H1 (cell line): ENCODE results near the gene SPINT1. TPM values are rescaled to one million over a fixed set of nuclear protein-coding genes. Genes with fewer than 3 reads are reported as not detected.

Source experiments
- CTCF ChIA-PET: fragments of 300-600 bp; sonication (Branson Sonifier 250); formaldehyde crosslinking; loops from one replicate; lab custom pipeline; 2021; ENCODE audit not compliant: partially characterized antibody; lab: Charles Lee
- POLR2A ChIA-PET: fragments of 300-600 bp; sonication (Branson Sonifier 250); formaldehyde crosslinking; loops from one replicate; lab custom pipeline; 2021; ENCODE audit warnings: inconsistent platforms; ENCODE audit not compliant: partially characterized antibody; lab: Charles Lee
- DNase-seq, 2 experiments: peaks; one replicate each; pipeline versions ENCODE4 v3.0.0 to v3.0.0-alpha.2; 2010 to 2022; ENCODE audit warnings: low spot score in 2 of 2, low read depth in 1 of 2, mixed read lengths in 1 of 2
- FAIRE-seq: peaks from 2 replicates; lab custom pipeline; 2011; peaks lifted over from hg19 to GRCh38; lab: Jason Lieb, UNC
- H2AFZ ChIP-seq: 2 replicates; pipeline ENCODE4 v1.8.1; 2012; ENCODE audit warnings: low read length, inconsistent platforms
- H2AK5ac ChIP-seq: 2 replicates; pipeline ENCODE4 v1.6.1; 2013; ENCODE audit warnings: low read depth, low read length
- H2BK120ac ChIP-seq: replicated peaks from 2 replicates; pipeline ENCODE3; 2013; ENCODE audit warnings: low read depth, low read length, inconsistent platforms
- H2BK12ac ChIP-seq: 2 replicates; pipeline ENCODE4 v1.6.1; 2013; ENCODE audit warnings: low read depth, low read length
- H2BK15ac ChIP-seq: 2 replicates; pipeline ENCODE4 v1.6.1; 2013; ENCODE audit warnings: low read length
- H2BK20ac ChIP-seq: 2 replicates; pipeline ENCODE4 v1.6.1; 2013; ENCODE audit warnings: low read length
- H2BK5ac ChIP-seq: 2 replicates; pipeline ENCODE4 v1.6.1; 2013; ENCODE audit warnings: low read depth, low read length
- H3K14ac ChIP-seq: 2 replicates; pipeline ENCODE4 v1.6.1; 2013; ENCODE audit warnings: inconsistent platforms; ENCODE audit not compliant: insufficient read length
- H3K18ac ChIP-seq: 2 replicates; pipeline ENCODE4 v1.6.1; 2013; ENCODE audit warnings: low read length; ENCODE audit errors: extremely low read depth
- H3K23ac ChIP-seq: 2 replicates; pipeline ENCODE4 v1.6.1; 2013; ENCODE audit warnings: inconsistent platforms; ENCODE audit not compliant: insufficient read length
- H3K23me2 ChIP-seq: 2 replicates; pipeline ENCODE4 v1.6.1; 2013; ENCODE audit warnings: low read depth, low read length
- H3K27ac ChIP-seq: 2 replicates; pipeline ENCODE4 v1.6.1; 2011; ENCODE audit warnings: low read depth, low read length, inconsistent platforms
- H3K27me3 ChIP-seq, 4 experiments: replicated peaks in 1 of 4; 1 replicate in 1 of 4; 2 replicates in 3 of 4; pipeline versions ENCODE4 v1.6.1 to v1.8.1; 2011 to 2013; ENCODE audit warnings: low read length in 3 of 4, mild to moderate bottlenecking in 3 of 4, inconsistent platforms in 2 of 4, mixed read lengths in 2 of 4, moderate library complexity in 1 of 4; ENCODE audit not compliant: control insufficient read depth in 3 of 4, insufficient read depth in 3 of 4; ENCODE audit errors: extremely low read depth in 1 of 4
- H3K36me3 ChIP-seq, 4 experiments: 2 replicates each; pipeline versions ENCODE4 v1.6.1 to v1.8.1; 2011 to 2013; ENCODE audit warnings: mild to moderate bottlenecking in 4 of 4, low read length in 3 of 4, moderate library complexity in 2 of 4, control low read depth in 1 of 4, inconsistent platforms in 1 of 4; ENCODE audit not compliant: insufficient read depth in 4 of 4, control insufficient read depth in 2 of 4
- H3K4ac ChIP-seq: replicated peaks from 2 replicates; pipeline ENCODE3; 2013; ENCODE audit warnings: low read length, low read depth, mixed read lengths, inconsistent platforms; ENCODE audit not compliant: insufficient read length
- H3K4me1 ChIP-seq, 4 experiments: replicated peaks in 1 of 4; 1 replicate in 1 of 4; 2 replicates in 3 of 4; pipeline versions ENCODE4 v1.6.1 to v1.8.1; 2011 to 2013; ENCODE audit warnings: low read length in 3 of 4, inconsistent platforms in 2 of 4, mixed read lengths in 1 of 4; ENCODE audit not compliant: insufficient read depth in 4 of 4, control insufficient read depth in 3 of 4
- H3K4me2 ChIP-seq, 2 experiments: 2 replicates each; pipeline versions ENCODE4 v1.6.1 to v1.8.1; 2011 to 2013; ENCODE audit warnings: low read depth in 2 of 2, low read length in 2 of 2, control low read depth in 1 of 2, inconsistent platforms in 1 of 2, mild to moderate bottlenecking in 1 of 2; ENCODE audit not compliant: insufficient read depth in 1 of 2
- H3K4me3 ChIP-seq, 4 experiments: fragments of 200-600, 300-600 bp in 1 of 4; sonication (generic), shearing (Covaris generic), sonication (Bioruptor Twin) in 1 of 4; 2 replicates each; pipeline versions ENCODE4 v1.5.1 to v1.8.1; 2011 to 2016; ENCODE audit warnings: low read length in 4 of 4, low read depth in 3 of 4, control low read depth in 2 of 4, inconsistent platforms in 2 of 4, mild to moderate bottlenecking in 2 of 4, mixed read lengths in 1 of 4, moderate library complexity in 1 of 4; ENCODE audit not compliant: insufficient read depth in 2 of 4; ENCODE audit errors: extremely low read depth in 1 of 4
- H3K56ac ChIP-seq: replicated peaks from 2 replicates; pipeline ENCODE3; 2013; ENCODE audit warnings: low read depth, mild to moderate bottlenecking, mixed read lengths, low read length, inconsistent platforms; ENCODE audit not compliant: insufficient read length
- H3K79me1 ChIP-seq: 2 replicates; pipeline ENCODE4 v1.6.1; 2013; ENCODE audit warnings: low read depth, low read length, control low read depth
- H3K79me2 ChIP-seq, 2 experiments: 2 replicates each; pipeline versions ENCODE4 v1.6.1 to v1.8.1; 2012 to 2013; ENCODE audit warnings: low read length in 2 of 2, mild to moderate bottlenecking in 2 of 2, inconsistent platforms in 1 of 2; ENCODE audit not compliant: insufficient read depth in 2 of 2, control insufficient read depth in 1 of 2
- H3K9ac ChIP-seq, 4 experiments: replicated peaks in 1 of 4; 1 replicate in 1 of 4; 2 replicates in 3 of 4; pipeline versions ENCODE4 v1.6.1 to v1.8.1; 2011 to 2013; ENCODE audit warnings: low read depth in 3 of 4, low read length in 3 of 4, control low read depth in 2 of 4, mild to moderate bottlenecking in 2 of 4, moderate library complexity in 2 of 4, inconsistent platforms in 1 of 4; ENCODE audit errors: extremely low read depth in 1 of 4
- H3K9me3 ChIP-seq, 2 experiments: 2 replicates each; pipeline versions ENCODE4 v1.6.1 to v1.8.1; 2012 to 2013; ENCODE audit warnings: mild to moderate bottlenecking in 2 of 2, moderate library complexity in 2 of 2, control low read depth in 1 of 2, inconsistent platforms in 1 of 2, low read depth in 1 of 2, low read length in 1 of 2, mixed read lengths in 1 of 2; ENCODE audit not compliant: insufficient read depth in 2 of 2
- H4K20me1 ChIP-seq, 2 experiments: replicated peaks in 1 of 2; 2 replicates each; pipeline versions ENCODE3 to v1.8.1; 2011 to 2013; ENCODE audit warnings: inconsistent platforms in 2 of 2, low read length in 2 of 2, mild to moderate bottlenecking in 1 of 2; ENCODE audit not compliant: insufficient read depth in 2 of 2, control insufficient read depth in 1 of 2
- H4K5ac ChIP-seq: 2 replicates; pipeline ENCODE4 v1.6.1; 2013; ENCODE audit warnings: low read length, low read depth, mixed read lengths, inconsistent platforms; ENCODE audit not compliant: insufficient read length
- H4K8ac ChIP-seq: 2 replicates; pipeline ENCODE4 v1.8.0; 2013; ENCODE audit warnings: mild to moderate bottlenecking, moderate library complexity, low read length, inconsistent platforms; ENCODE audit not compliant: insufficient read depth; ENCODE audit errors: extremely low read depth
- H4K91ac ChIP-seq: replicated peaks from 2 replicates; pipeline ENCODE3; 2013; ENCODE audit warnings: low read length, mixed read lengths, inconsistent platforms; ENCODE audit not compliant: insufficient read length
- CEBPB ChIP-seq: IDR thresholded peaks from 2 replicates; pipeline ENCODE4 v1.6.1; 2012; ENCODE audit warnings: low read depth, low read length
- PHF8 ChIP-seq: fragments of 200-600 bp; sonication (generic); conservative IDR thresholded peaks from 2 replicates; pipeline ENCODE4 v1.7.1; 2012; ENCODE audit warnings: low read depth, mild to moderate bottlenecking, inconsistent platforms, low read length, moderate library complexity
- WGBS, 2 experiments: shearing (Covaris generic) in 1 of 2; methylation state at CpG; one replicate each; pipeline versions ENCODE4 v1.1.6 to v1.1.7; 2013 to 2015; ENCODE audit warnings: low lambda C conversion rate in 2 of 2, mixed read lengths in 2 of 2, inconsistent platforms in 1 of 2, low coverage in 1 of 2, missing lambda C conversion rate in 1 of 2; ENCODE audit not compliant: insufficient replicate concordance in 2 of 2, insufficient coverage in 1 of 2, insufficient read length in 1 of 2; ENCODE audit errors: extremely low coverage in 1 of 2, missing lambda C conversion rate in 1 of 2; 5-methylcytosine and 5-hydroxymethylcytosine counted together
- polyA plus RNA-seq, 7 experiments: library from polyadenylated mRNA; depleted of rRNA in 3 of 7; stranded (reverse) in 5 of 7; unstranded in 2 of 7; fragments of >200 nt in 5 of 7; fragments of 200-250 nt in 2 of 7; gene quantifications; 1 replicate in 5 of 7; 2 replicates in 1 of 7; 4 replicates in 1 of 7; pipeline versions ENCODE4 v1.2.1 to v1.2.3, GENCODE V29; 2011 to 2013; ENCODE audit warnings: missing spikeins in 2 of 7, mixed read lengths in 2 of 7
- total RNA-seq: library from RNA; stranded (reverse); fragmentation: NEBNext Ultra II Directional; extraction: Animal tissue kit (Norgen Biotek cat#: 25700); gene quantifications from 2 replicates; pipeline ENCODE4 v1.2.1, GENCODE V29; 2021

The SPINT1 gene
- total and polyA plus RNA-seq, 2 of the 8 experiments (the other 6 are each of a cell fraction or from before 2014, with no cell fraction given) = 117 to 155 TPM

DNA sequence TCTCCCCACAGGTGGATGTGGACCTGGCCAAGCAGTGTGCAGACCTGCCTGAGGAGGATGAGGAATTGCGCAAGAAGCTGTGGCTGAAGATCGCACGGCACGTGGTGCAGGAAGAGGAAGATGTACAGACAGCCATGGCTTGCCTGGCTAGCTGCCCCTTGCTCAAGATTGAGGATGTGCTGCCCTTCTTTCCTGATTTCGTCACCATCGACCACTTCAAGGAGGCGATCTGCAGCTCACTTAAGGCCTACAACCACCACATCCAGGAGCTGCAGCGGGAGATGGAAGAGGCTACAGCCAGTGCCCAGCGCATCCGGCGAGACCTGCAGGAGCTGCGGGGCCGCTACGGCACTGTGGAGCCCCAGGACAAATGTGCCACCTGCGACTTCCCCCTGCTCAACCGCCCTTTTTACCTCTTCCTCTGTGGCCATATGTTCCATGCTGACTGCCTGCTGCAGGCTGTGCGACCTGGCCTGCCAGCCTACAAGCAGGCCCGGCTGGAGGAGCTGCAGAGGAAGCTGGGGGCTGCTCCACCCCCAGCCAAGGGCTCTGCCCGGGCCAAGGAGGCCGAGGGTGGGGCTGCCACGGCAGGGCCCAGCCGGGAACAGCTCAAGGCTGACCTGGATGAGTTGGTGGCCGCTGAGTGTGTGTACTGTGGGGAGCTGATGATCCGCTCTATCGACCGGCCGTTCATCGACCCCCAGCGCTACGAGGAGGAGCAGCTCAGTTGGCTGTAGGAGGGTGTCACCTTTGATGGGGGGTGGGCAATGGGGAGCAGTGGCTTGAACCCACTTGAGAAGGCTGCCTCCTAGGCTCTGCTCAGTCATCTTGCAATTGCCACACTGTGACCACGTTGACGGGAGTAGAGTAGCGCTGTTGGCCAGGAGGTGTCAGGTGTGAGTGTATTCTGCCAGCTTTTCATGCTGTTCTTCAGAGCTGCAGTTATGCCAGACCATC lies 59.0 kb downstream of the SPINT1 start:
- Histone ChIP-seq H4K91ac (no peak overlapping the region), H3K4me3 (no peak overlapping the region), H4K5ac (no peak overlapping the region), H3K36me3 (peaks cover 22 to 43% (median 30%) of the 10 kb centered on the region in 4 experiments), H3K23ac (no peak overlapping the region), H2BK5ac (no peak overlapping the region; the same call in 1 of the 2 replicates), H3K9ac (no peak overlapping the region), H2BK20ac (no peak overlapping the region), H3K79me1 (no peaks in the 10 kb centered on the region), H3K23me2 (peaks cover 6% of the 10 kb centered on the region; the same call in 1 of the 2 replicates), H3K18ac (no peak overlapping the region), H3K4me2 (no peak overlapping the region), H2BK15ac (no peak overlapping the region), H4K8ac (peak overlapping the region; percentile 40; the same call in 1 of the 2 replicates), H3K79me2 (peaks cover 0 to 9% of the 10 kb centered on the region in 2 experiments; a peak in 1 of 4 replicates), H3K9me3 (no peaks in the 10 kb centered on the region), H2BK12ac (no peak overlapping the region), H2BK120ac (no peak overlapping the region)
- POLR2A ChIA-PET = interaction anchor here (4.0 to 11.5 kb wide), 3 partner anchors 8 to 55 kb away, joined by 18 to 209 read pairs (median 105); partner anchors contain the start of genes CHAC1, DLL4 and VPS18
- DNase-seq = no peak
- CTCF ChIA-PET = interaction anchor here (0.6 to 20.6 kb wide), 45 partner anchors 7 to 545 kb away, joined by 3 to 619 read pairs (median 4); partner anchors contain the start of genes CHP1, DLL4, EXD1 and GCHFR
- 91% methylated on average over 33 of the region's 33 CpGs; no CpG with 5 or more reads in 1 of the 2 experiments for WGBS, 2 experiments
- peak; percentile 65 for TF ChIP-seq CEBPB
- TF ChIP-seq PHF8 = no peak
- TF ChIP-seq, all 59 proteins: peak for 1
- Histone ChIP-seq H3K27me3 (no peaks in the 10 kb centered on the region), H3K4ac (no peak overlapping the region), H3K4me1 (peaks cover 0 to 9% (median 8%) of the 10 kb centered on the region in 4 experiments; a peak in 6 of 7 replicates), H3K56ac (no peak overlapping the region), H3K14ac (no peak overlapping the region), H4K20me1 (peaks cover 22 to 31% of the 10 kb centered on the region in 2 experiments), H2AK5ac (no peak overlapping the region), H2AFZ (no peak overlapping the region), H3K27ac (peak overlapping the region; percentile 3; the same call in 1 of the 2 replicates)
- FAIRE-seq = no peak
